Measurements from ENCODE around the gene MYO5A. TPM values are rescaled to one million over a fixed set of nuclear protein-coding genes. Genes with fewer than 3 reads are reported as not detected.
A peak's percentile ranks its signal among the peaks of the same experiment; 100 is the strongest.

The MYO5A gene
- total RNA-seq, 4 donors from 2014 or later: 5.8 to 51.2 (median 10.2) TPM

DNA sequence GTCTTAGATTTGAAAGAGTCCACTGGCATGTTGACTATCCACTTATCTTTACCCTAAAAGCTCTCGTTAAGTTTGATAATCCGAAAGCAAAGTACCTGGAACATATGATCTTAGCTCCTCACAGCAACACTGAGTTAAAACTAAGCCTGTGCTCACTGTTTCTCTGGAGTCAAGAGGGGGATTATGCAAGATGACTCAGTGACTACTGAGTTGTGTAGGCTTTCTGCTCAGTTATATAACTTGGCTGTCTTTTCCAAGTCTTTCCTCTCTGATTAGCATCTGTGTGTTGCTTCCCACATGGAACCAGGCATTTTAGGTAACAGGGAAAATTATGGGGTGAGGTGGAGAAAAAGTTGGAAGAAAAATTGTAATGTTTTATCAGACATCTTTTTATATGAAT lies 201.9 kb downstream of the MYO5A start:
- Histone ChIP-seq H3K36me3 (peaks cover 0 to 21% of the 10 kb centered on the region in 2 donors), H3K4me3 (no peak overlapping the region), H3K27ac (no peak overlapping the region), H3K4me1 (peaks cover 13 to 19% of the 10 kb centered on the region in 2 donors), H3K9me3 (no peaks in the 10 kb centered on the region), H3K27me3 (no peaks in the 10 kb centered on the region)
- TF ChIP-seq, protein P1, sequence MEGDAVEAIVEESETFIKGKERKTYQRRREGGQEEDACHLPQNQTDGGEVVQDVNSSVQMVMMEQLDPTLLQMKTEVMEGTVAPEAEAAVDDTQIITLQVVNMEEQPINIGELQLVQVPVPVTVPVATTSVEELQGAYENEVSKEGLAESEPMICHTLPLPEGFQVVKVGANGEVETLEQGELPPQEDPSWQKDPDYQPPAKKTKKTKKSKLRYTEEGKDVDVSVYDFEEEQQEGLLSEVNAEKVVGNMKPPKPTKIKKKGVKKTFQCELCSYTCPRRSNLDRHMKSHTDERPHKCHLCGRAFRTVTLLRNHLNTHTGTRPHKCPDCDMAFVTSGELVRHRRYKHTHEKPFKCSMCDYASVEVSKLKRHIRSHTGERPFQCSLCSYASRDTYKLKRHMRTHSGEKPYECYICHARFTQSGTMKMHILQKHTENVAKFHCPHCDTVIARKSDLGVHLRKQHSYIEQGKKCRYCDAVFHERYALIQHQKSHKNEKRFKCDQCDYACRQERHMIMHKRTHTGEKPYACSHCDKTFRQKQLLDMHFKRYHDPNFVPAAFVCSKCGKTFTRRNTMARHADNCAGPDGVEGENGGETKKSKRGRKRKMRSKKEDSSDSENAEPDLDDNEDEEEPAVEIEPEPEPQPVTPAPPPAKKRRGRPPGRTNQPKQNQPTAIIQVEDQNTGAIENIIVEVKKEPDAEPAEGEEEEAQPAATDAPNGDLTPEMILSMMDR (IDR thresholded peaks at IDR 0.05 in 4 of 5, conservative IDR thresholded peaks at IDR 0.05 in 1 of 5): no peak
- no peak for TF ChIP-seq POLR2A (IDR thresholded peaks at IDR 0.05)
- intact Hi-C loops (cut with DNase I; ENCODE audit: low total_unique reads) (no loop called here), in situ Hi-C loops (cut with MboI; ENCODE audit: low sequenced_read_pairs in 4 of 4) (loop anchor here (25.0 kb wide), 2 partner anchors 136 to 411 kb away; no protein-coding TSS in a partner anchor)
- no peak for ATAC-seq
- DNase-seq: no peak

DNA sequence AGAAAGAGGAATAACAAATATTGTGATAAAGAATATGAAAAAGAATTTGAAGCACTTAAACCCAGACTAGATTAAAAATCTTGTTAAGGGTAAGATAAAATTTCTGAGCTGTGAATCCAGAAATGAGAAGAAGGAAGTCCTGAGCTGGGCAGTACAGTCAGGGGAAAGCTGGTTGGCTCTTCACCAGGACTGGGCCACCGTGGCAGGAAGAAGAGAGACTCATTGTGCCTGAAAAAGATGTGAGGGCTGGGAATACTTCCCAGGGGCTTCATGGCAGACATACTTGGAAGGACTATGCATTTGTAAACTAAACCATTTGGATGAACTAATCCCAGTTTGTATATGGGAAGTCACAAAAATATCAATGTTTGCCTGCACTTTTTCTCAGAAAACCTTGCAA lies 204.6 kb downstream of the MYO5A start:
- DNase-seq: no peak
- peaks cover 0 to 40% of the 10 kb centered on the region in 2 donors for H3K36me3 ChIP-seq
- no peaks in the 10 kb centered on the region for H3K27me3 ChIP-seq
- TF ChIP-seq, protein P1 (IDR thresholded peaks at IDR 0.05 in 4 of 5, conservative IDR thresholded peaks at IDR 0.05 in 1 of 5): no peak
- peaks cover 8% of the 10 kb centered on the region in 2 donors for H3K4me1 ChIP-seq
- intact Hi-C loops (cut with DNase I; ENCODE audit: low total_unique reads): no loop called here
- no peak overlapping the region for H3K27ac ChIP-seq
- in situ Hi-C loops (cut with MboI; ENCODE audit: low sequenced_read_pairs in 4 of 4): no loop called here
- no peak overlapping the region for H3K4me3 ChIP-seq
- ATAC-seq: no peak
- no peaks in the 10 kb centered on the region for H3K9me3 ChIP-seq

DNA sequence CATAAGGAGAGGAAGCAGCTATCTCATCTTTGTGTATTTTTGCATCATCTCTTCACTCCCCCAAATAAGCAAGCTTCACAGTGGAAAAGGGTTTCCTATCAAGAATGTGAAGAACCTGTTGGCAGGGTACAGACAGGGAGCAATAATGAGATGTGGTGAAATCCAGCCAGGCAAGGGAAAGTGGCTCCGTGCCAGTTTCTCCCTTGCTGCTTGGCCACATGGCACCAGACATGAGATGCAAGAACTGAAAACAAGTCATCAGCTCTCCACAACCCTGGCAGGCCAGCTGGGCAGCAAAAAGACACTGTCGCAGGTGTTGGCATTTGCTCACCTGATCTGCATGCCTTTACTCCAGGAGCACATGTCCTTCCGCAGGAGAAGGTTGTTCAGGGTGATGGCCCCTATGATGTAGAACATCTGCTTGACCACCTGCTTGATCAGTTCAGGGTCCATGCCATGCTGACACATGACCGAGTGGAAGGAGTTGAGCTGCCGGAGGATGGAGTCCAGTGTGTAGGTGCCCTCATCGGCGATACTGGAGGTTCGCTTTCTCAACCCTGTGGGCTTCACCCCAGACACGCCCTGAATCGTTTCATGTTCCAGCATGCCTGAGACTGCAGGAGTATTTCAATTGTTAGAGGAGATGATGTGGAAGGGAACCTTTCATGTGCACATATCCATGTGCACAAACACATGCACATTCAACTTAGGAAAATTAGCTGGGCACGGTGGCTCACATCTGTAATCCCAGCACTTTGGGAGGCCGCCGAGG lies 209.8 kb downstream of the MYO5A start:
- H3K4me1 ChIP-seq: no peaks in the 10 kb centered on the region
- peak; percentile 55 to 69 for ATAC-seq
- H3K4me3 ChIP-seq: no peak overlapping the region
- in situ Hi-C loops (cut with MboI; ENCODE audit: low sequenced_read_pairs in 4 of 4): no loop called here
- TF ChIP-seq, protein P1 (IDR thresholded peaks at IDR 0.05 in 4 of 5, conservative IDR thresholded peaks at IDR 0.05 in 1 of 5): no peak
- TF ChIP-seq POLR2A (IDR thresholded peaks at IDR 0.05): no peak
- peak; percentile 25 to 54 for DNase-seq
- H3K9me3 ChIP-seq: no peaks in the 10 kb centered on the region
- peak overlapping the region in 1 of 4 donors; percentile 38 for H3K27ac ChIP-seq
- H3K36me3 ChIP-seq: peaks cover 0 to 47% of the 10 kb centered on the region in 2 donors
- no peaks in the 10 kb centered on the region for H3K27me3 ChIP-seq
- intact Hi-C loops (cut with DNase I; ENCODE audit: low total_unique reads): no loop called here

DNA sequence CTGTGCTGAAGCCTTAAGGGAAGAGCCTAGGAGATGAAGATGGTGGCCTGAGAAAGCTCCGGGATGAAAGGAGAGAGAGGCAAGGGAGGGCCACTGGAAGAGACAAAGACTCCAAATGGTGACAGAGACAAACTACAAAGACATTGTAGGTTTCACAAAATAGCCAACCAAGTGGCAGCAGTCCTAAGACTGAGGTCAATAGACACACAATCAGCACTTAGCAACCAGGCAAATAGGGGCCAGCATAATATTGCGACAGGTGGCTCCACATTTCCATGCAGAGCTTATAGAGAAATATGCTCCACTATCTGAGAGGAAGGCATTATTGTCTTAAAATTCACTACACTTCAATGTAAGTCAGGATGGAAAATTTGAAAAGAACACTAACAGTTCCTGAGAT lies 211.0 kb downstream of the MYO5A start:
- DNase-seq (no peak), ATAC-seq (no peak)
- TF ChIP-seq POLR2A (IDR thresholded peaks at IDR 0.05): no peak
- TF ChIP-seq, protein P1 (IDR thresholded peaks at IDR 0.05 in 4 of 5, conservative IDR thresholded peaks at IDR 0.05 in 1 of 5): no peak
- intact Hi-C loops (cut with DNase I; ENCODE audit: low total_unique reads) (no loop called here), in situ Hi-C loops (cut with MboI; ENCODE audit: low sequenced_read_pairs in 4 of 4) (no loop called here)
- H3K9me3 ChIP-seq: no peaks in the 10 kb centered on the region
- peaks cover 0 to 49% of the 10 kb centered on the region in 2 donors for H3K36me3 ChIP-seq
- H3K4me3 ChIP-seq: no peak overlapping the region
- H3K27ac ChIP-seq: no peak overlapping the region
- H3K4me1 ChIP-seq: no peaks in the 10 kb centered on the region
- H3K27me3 ChIP-seq: no peaks in the 10 kb centered on the region

All from gastrocnemius medialis (tissue), 4 donors.